Raji (cell line): Measurements from ENCODE around the gene PTH1R.

Experiments
- POLR2A ChIP-seq: IDR thresholded peaks from 2 replicates; pipeline ENCODE4 v1.6.1; 2011; ENCODE audit warnings: low read depth, low read length, control low read depth; ENCODE audit not compliant: insufficient read depth

PTH1R gene

DNA sequence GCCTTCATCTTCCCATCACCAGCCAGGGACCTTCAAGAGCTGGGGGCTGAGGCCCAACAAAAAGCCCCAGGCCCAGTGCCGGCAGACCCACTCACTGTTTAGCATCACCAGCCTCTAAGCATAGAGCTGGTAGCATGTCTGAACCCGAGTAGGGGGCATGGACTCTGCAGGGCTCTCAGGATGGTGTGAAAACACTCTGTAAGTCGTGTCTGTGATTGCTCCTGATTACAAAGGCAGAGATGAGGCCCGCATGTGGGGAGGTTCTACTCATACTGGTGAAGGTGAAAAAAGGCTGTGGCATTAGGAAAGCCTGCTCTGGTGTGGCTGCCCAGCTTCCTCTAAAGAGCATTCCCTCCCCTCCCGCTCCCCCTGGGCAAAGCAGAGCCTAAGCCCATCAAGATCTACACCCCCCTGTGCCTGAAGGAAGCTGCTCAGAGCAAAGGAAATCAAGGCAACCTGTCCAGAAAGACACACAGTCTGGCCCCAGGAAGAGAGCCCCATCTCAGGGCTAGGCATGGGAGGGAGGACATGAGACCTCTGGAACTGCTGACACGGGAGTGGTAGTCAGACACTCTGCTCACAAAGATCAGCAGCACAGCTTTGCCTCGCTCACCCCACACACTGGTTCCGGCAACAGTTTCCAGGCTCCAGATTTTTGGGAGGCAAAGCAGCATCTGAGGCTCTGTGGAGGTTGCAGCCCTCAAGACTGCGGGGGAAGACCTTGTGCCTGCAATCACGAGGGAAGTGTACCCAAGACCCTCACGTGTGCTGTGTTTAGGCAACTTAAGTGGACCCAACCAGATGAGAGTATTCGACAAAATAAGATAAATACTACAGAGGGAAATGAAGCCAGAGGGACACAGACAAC, 62.3 kb downstream of the PTH1R start:
- no peak for TF ChIP-seq POLR2A

DNA sequence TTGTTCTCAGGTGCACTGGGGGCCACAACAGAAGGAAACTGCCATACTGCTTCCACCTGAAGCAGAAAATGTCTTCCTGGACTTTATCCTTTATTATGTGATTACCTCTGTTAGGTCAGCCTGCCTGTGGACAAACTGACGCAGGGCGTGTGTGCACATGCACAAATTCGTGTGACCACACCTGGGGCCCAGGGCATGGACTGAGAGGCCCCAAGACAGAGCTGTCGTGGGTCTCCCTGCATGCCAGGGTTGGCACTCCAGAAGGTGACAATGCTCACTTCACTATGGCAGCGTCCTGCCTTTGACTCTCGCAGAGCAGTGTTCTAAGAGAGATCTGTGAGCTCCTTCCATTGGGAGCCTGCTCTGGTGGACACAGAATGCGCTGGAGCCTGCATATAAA, 64.6 kb downstream of the PTH1R start:
- no peak for TF ChIP-seq POLR2A

- no peak for TF ChIP-seq POLR2A
Observed at GRCh38 chr3:46942481-46943236, 65.1 kb downstream of the PTH1R start.

GRCh38 chr3:46943237-46944187, 66.0 kb downstream of the PTH1R start:
- TF ChIP-seq POLR2A = no peak

- TF ChIP-seq POLR2A = no peak
Observed at GRCh38 chr3:46944191-46944590, 66.7 kb downstream of the PTH1R start.

DNA sequence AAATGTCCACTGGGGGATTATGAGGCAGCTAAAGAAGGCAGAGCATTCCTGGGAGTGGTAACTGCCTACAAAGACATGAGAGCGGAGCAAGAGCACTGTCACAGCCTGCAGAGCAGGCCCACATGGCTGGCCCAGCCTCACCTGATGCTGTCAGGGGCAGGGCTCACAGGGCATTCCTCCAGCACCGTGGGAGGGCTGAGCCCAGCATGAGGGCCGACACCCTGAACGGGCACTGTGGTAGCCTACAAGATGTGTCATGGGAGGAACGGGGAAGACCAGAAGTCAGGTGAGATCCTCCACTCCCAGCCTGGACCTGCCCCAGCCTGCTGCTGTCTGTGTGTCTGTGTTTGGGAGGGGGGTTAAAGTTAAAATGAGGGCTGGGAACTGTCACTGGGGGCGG, 68.9 kb downstream of the PTH1R start:
- no peak for TF ChIP-seq POLR2A

DNA sequence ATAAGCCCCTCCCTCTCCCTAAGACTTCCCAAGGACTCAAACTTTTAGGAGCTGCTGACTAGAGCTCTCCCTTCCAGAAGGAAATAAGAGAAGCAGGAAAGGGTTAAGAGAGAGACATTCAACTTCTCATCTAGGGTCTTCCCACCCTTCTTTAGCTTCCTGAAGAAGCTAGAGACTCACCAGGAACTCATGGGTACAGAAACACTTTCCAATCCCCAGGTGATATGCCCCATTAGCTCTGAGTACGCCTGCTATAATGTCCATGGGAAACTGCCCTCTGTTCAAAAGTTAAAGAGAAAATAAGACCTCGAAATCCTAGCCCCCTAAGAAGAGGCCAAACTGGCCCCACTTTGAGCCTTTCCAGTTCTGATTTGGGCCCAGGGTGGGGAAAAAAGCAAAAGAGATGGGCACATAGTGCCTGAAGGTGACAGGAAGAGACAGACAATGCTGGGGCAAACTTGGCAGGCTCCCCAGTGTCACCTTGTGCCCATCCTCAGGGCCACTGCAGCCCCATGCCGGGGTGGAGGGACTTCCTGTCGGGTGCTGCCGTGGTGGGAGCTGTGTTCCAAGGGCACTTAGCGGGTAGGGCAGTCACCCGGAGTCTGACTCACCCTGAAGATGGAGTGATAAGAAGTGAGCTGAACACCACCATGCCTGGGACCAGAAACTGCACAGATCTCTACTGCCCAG, 69.5 kb downstream of the PTH1R start:
- TF ChIP-seq POLR2A = no peak

GRCh38 chr3:46947546-46947901, 70.0 kb downstream of the PTH1R start:
- no peak for TF ChIP-seq POLR2A

GRCh38 chr3:46947981-46948791, 70.7 kb downstream of the PTH1R start:
- no peak for TF ChIP-seq POLR2A

DNA sequence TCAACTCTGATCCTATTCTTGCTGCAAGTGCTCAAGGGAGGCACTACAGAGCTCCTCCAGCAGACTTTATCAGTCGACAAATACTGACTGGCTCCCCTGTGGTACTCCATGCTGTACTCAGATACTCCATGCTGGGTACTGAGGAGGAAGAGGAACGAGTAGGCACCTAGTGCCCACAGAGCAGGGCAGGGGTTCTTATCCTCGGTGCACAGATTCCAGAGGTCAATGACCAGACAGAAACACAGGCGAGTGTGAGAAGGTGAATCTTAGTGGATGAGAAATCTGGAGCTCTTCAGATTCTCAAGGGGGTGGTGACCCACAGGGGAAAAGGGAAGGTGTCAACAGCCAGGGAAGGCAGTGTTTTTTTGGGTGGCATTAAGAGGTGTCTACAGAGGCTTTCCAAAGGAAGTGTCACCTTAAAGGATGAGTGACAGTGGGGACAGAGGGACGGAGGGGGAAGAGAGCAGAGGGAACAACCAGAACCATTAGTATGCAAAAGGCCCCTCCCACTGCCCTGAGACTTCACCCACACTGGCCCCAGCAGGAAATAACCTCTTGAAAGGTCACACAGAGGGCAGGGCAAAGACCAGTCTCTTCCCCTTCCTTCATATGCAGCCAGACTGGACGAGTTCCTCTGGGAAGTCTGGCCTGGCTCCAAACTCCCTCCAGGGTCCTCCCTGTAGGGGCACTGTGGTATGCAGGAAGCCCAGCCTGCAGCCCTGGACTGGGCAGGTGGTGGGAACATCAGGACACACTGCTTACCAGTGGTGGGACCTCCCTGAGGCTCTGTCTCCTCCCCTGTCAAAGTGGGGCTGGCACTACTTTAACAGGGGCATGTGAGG, 71.5 kb downstream of the PTH1R start:
- TF ChIP-seq POLR2A = no peak

GRCh38 chr3:46950177-46950576, 72.7 kb downstream of the PTH1R start:
- no peak for TF ChIP-seq POLR2A

DNA sequence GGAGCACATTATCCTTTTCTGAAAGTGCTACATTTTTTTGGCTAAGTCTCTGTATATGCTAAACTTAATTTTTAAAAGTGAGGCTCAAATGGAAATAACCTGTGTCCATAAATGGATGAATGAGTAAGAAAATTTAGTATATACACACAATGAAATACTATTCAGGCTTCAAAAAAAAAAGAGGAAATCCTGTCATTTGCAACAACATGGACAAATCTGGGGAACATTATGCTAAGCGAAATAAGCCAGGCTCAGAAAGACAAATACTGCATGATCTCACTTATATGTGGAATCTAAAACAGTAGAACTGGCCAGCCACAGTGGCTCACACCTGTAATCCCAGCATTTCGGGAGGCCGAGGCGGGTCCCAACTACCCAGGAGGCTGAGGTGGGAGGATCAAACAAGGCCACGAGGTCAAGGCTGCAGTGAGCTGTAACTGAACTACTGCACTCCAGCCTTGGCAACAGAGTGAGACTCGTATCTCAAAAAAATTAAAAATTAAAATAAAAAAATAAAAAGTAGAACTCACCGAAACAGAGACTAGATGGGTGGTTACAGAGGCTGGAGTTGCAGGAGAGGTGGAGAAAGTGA, 73.2 kb downstream of the PTH1R start:
- no peak for TF ChIP-seq POLR2A

- no peak for TF ChIP-seq POLR2A
Observed at GRCh38 chr3:46952813-46953212, 75.3 kb downstream of the PTH1R start.
